GM19468 (cell line): ENCODE measurements around the gene CBLN2.

Experiments used
- ATAC-seq: cut with Tn5 transposase; IDR thresholded peaks from one replicate; pipeline ENCODE4 v1.9.1; 2021; ENCODE audit warnings: mild to moderate bottlenecking, moderate library complexity, moderate number of reproducible peaks; ENCODE audit not compliant: unreplicated experiment; ENCODE audit errors: extremely low read depth

The CBLN2 gene

DNA sequence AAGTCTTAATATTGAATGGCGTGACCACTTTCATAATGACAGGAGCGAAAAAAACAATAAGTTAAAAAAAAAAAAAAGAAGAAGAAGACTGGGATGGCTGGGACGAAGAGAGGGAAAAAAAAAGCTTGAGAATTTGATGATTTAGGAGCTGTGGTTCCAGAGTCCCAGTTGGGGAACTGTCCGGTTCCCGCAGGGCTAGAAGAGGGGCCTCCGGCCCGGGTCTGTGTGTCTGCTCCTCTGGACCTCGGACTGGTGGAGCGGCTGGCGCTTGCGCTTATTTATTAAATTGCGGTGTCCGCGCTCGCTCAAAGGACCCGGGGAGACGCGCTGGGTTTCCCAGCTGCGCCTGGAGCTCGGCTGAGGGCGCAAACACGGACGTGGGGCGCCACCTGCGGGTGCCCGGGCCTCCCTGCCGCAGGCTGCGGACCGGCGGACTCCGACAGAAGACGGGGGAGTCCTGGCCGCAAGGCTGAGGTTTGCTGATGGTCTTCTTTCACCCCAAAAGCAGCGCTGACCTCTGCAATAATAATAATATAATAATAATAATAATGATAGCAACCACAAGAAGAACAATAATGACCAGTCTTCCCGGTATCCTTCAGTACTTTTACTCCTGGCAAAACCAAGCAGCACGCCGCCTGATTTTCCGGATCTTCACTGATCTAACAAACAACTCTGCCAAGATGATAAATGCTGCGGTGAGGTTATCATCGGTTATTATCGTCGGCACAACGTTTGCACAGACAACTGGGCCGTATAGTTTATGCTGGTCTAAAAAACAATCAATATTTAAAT lies at the start of gene CBLN2:
TSS of gene CBLN2 (minus strand) at position 251 of the 795 bp plus-strand sequence. CDS start 2,182 bp downstream, outside the sequence.
- ATAC-seq = no peak

DNA sequence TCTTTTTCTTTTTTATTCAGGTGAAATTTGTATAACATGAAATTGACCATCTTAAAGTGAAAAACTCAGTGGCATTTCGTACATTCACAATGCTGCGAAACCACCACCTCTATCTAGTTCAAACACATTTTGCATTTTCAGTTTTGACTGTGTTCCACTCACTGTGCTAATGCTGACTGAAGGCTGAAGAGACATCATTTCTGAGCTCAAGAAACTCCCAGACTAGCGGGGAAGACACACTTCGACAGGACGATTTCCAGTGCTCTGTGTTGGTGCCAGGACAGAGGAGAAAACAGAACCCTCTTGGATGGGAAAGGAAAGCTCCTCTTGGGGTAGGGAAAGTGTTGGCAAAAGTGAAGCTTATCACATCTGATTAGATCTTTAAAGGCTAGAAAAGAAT lies 44.2 kb upstream of the CBLN2 start:
- no peak for ATAC-seq

DNA sequence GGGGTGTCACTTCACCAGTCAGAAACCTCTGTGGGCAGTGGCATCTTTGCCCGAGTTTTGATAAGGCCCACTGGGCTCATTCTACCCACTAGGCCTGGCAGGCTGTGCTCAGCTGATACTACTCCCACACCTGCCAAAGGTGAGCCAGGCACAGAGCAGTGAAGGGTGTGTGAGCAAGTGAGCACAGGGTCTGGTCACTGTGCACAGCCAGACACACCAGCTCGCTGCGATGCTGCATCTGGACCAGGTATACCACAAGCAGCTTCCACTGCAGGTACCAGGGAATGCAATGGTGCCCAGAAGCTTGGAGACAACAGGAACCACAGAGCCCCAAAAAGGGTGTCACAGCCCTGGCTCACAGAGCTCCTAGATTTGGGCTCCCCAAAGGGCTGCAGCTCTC lies 40.6 kb upstream of the CBLN2 start:
- ATAC-seq = no peak

DNA sequence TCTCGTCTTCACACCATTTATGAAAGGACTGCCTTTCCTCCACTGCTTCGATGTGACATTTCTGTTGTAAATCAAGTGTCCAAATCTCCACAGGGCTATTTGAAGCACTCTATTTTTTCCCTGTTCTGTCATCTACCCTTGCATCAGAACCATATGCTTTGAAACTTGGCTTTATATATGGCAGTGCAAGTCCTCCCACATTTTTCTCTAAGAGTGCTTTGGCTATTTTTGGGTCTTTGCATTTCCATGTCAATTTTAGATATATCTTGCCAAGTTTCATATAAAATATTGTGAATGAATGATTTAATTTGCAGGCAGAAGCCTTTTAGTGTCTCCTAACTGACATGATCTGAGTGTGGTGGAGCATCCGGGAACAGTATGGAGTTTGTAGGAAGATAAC lies 37.8 kb upstream of the CBLN2 start:
- no peak for ATAC-seq

DNA sequence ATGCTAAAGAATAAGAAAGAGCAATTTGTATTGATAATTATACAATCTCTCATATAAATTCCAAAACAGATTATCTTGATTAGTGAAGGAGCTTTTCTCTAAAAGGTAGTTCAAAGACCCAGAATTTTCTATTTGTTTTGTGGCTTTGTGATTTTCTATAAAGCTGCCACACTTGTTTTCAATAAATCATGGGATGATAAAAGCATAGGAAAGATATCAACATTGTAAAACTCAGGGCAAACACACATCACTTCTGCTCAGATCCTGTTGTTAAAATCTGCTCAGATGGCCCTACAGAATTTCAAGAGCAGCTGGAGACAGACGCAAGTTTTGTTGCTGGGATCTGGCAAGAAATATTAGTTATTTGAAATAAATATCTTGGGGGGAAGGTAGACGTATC lies 28.8 kb upstream of the CBLN2 start:
- no peak for ATAC-seq

DNA sequence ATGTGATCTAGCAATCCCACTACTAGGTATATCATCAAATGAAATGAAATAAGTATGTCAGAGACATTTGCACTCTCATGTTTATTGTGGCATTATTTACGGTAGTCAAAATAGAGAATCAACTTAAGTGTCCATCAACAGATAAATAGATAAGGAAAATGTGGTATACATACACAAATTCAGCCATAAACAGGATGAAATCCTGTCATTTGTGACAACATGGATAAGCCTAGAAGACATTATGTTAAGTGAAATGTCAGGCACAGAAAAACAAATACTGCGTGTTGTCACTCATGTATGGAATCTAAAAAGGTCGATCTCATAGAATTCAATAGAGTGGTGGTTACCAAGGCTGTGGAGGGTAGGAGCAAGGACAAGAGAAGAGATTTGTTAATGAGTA lies 22.1 kb upstream of the CBLN2 start:
- no peak for ATAC-seq

DNA sequence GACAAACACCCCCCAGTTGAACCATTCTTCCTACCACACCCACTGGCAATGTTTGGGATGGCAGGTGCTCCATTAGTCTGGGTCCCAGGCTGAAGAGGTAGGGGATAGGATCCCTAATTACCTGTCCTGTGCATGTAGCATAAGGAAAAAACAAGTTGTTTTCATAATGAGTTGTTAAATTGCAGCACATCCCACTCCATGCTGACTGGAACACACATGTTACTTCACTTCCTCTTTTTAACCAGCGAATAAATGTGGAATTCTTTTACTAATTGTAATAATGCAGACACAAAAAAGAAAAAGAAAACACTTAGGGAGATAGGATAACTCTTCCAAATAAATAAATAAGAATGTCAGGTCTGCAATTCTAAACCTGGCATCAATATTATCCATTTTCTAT lies 11.8 kb upstream of the CBLN2 start:
- ATAC-seq = no peak

DNA sequence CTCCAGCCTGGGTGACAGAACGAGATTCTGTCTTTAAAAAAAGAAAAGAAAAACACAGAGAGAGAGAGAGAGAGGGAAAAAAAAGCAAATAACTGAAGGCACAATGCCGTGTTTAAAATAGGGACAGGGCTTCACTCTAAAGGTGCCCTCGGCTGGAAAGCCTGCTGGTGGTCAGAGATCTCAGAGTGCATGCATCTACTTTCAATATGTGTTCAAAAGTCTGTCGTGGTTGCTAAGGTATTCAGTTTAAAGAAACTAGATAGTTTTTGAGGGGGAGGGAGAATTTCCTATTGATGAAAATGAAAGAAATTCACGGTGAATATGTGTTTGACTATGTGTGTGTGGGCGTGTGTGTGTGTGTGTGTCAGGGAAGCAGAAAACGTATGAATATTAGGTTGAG lies 11.0 kb upstream of the CBLN2 start:
- no peak for ATAC-seq

DNA sequence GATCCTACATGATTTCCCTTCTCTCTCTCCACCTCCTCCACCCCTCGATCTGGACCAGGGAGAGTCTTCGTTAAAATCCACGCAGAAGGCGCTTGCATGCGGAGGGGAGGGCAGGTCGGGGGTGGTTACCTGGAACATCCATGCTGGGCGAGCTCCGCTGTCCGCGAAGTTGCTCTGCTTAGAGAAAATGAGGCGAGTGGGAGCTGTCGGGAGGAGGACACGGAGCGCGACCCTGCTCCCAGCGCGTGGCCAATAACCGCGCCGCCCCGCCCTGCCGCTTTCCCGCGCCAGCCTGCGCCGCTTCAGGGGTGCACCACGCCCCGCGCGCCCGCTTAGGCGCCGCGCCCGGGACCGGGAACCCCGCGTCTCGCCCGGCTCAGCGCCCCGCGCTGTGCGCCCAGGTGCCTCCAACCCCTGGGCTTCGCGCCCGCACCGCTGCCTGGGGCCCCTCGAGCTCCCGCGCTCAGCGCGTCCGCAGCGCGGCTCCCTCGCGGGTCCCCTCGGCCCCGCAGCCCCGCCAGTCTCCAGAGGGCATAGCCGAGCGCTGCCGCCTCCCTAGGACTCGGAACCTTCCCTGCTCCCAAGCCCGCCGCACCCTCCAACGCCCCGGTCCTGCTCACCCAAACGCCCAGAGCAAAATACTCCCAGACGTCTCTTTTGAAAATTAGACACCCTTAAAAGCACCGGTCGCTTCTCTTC lies 636 bp downstream of the CBLN2 start:
- no peak for ATAC-seq

DNA sequence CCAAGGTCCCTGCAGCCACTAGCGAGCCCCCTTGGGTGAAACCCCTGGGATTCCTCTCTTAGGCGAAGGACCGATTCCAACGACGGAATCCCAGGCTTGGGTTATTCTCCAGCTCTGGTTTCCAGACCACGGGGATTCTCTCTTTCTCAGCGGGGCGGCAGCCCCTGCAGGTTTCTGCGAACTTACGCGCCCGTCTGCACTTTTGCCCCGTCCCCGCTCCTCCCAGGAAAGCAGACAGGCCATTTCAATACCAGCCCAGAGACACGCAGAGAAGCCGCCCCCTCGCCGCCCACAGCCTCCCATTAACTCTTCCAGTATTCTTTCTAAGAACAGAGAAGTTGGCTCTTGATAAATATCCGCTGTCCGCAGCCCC lies 1.2 kb downstream of the CBLN2 start:
- ATAC-seq = no peak

DNA sequence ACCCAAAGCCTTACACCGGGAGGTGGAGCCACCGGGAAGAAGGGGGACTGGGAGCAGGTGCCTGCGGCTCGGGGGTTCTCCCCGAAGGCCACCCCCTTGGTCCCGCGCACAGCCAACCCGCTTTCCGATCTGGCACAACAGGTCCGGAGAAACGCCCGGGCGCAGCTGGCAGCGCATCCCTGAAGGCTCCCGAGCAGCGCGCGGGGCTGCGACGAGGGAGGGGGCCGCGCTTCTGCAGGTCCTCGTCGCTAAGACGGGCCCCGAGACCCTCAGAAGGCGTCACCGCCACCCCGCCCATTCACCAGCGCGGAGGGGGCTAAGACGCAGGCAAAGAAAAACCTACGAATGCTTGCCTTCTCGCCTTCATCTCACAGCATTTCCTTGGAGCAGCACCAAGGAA lies 1.8 kb downstream of the CBLN2 start:
- no peak for ATAC-seq

DNA sequence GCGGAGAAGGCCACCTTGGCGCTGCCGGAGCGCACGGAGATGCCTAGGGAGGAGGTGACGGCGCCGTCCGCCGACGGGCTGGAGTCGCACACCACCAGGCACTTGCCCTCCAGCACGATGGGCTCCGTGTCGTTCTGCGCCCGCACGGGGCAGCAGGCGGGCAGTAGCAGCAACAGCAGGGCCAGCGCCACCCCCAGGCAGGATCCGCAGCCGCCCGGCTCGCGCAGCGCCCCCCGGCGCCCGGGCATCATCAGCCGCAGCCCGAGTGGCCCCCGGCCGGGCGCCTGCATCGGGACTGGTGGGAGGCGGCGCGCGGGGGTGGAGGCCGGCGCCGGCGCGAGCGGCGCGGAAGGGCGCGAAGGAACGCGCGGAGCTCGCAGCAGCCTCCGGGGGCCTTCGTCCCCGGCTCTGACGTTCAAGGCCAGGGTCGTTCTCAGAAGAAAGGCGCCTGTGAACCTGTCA lies 2.2 kb downstream of the CBLN2 start:
- ATAC-seq = no peak

DNA sequence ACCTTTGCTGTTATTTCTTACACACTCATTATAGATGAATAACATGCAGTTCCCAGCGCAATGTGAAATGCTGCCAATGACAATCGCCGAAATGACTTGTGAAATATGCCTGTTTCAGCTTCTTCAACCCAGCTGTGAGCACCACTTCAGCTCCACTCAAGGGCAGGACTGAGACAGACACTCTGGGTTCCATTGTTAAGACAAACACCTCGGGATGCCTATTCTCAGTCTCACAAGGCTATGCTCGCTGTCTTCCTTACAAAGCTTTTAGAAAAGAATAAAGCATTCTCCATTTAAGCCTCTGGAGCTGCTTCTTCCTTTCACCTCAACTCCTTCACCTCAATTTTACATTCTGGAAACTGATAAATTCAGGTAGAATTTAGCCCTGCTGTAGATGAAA lies 4.2 kb downstream of the CBLN2 start:
- no peak for ATAC-seq

DNA sequence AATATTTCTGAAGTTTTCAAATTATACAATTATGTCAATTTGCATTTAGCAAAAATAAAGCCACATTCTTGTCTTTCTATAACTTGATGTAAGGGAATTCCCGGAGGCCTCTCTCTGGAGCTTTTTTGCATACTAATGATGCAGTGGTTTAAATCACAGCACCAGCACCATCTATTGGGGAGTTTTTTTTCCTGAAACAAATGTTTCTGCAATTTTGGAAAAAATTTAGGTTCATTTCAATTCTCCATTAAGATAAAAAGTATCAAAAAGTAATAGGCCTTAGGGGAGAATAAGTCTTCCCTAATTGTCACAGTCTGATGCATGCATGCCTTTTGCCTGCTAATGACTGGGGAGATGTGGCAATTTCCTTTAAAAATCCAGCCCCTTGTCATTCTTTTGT lies 13.5 kb downstream of the CBLN2 start:
- ATAC-seq = no peak

DNA sequence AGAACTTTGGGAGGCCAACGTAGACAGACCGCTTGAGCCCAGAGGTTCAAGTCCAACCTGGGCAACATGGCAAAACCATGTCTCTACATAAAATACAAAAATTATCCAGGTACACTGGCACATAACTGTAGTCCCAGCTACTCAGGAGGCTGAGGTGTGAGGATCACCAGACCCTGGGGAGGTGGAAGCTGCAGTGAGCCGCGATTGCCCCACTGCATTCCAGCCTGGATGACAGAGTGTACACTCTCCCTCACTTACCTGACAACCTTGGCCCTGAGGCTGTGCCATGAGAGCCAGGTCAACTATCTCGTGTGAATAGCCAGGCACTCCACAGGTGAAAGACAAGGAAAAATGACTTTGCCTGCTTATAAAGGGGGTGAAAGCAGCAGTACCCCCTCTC lies 39.3 kb downstream of the CBLN2 start:
- no peak for ATAC-seq

DNA sequence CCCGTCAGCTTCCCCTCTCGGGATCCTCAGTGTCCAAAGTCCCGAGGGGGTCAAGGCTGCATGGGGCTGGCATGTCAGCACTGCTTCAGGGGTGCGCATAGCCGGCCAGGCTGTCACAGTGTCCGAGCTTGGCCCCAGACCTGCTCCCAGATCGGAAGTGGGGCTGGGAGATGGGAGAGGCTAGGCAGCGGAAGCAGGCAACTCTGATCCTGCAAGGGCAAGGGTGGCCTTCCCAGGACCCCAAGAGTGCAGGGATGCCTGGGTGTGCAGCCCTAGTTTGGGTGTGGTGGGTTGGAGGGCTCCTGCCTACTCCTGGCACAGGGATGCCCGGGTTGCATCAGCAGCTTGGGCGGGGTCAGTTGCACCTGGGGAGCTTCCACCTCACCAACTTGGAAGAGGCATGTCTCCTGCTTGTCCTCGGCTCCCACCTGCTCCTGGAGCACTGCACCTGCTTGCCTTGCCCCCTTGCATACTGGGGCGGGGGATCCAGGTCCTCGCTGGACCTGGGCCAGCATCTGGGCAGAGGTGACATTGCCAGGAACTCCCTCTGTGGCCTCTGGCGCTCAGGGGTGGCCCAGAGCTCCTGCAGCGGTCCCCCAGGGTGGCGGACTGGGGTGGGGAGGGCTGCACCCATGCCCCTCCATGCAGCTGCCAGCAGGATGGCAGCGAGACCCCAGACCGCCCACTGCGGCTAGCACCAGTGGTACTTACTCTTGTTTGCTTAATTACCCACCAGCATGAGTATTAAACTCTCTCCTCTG lies 41.3 kb downstream of the CBLN2 start:
- ATAC-seq = no peak

DNA sequence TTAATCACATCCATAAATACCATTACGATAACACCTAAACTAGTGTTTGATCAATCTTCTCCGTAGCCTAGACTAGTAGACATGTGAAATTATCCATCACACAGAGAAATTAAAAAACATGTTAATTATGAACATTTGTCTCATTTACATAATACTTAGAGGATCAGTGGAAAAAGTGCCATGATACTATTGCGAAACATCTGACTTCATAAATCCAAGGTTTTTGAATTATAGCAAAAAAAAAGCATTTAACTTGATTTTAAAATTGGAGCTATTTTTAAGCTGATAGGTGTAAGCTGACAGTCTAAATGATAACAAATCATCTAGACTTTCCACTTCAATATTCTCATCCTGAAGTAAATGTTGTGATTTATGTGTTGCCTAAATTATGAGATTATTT lies 51.6 kb downstream of the CBLN2 start:
- ATAC-seq = no peak
